Medulla oblongata (tissue), 1 donor: ENCODE data around the gene PPP3CB.

Source experiments
- DNase-seq: peaks from one replicate; pipeline ENCODE4 v3.0.0-alpha.2; 2015; ENCODE audit errors: extremely low spot score

The PPP3CB gene

GRCh38 chr10:73480158-73480557, 15.7 kb downstream of the PPP3CB start:
- no peak for DNase-seq

- DNase-seq, result no peak
Observed at GRCh38 chr10:73478636-73479035, 17.2 kb downstream of the PPP3CB start.

GRCh38 chr10:73471226-73471625, 24.6 kb downstream of the PPP3CB start:
- no peak for DNase-seq

- DNase-seq, result no peak
Observed at GRCh38 chr10:73469579-73469978, 26.2 kb downstream of the PPP3CB start.

GRCh38 chr10:73467206-73467605, 28.6 kb downstream of the PPP3CB start:
- no peak for DNase-seq

GRCh38 chr10:73465978-73466726, 29.7 kb downstream of the PPP3CB start:
- DNase-seq, result no peak

- no peak for DNase-seq
Observed at GRCh38 chr10:73460897-73461296, 34.9 kb downstream of the PPP3CB start.

- DNase-seq, result no peak
Observed at GRCh38 chr10:73459683-73460314, 36.0 kb downstream of the PPP3CB start.

- DNase-seq, result no peak
Observed at GRCh38 chr10:73456187-73456890, 39.5 kb downstream of the PPP3CB start.

GRCh38 chr10:73449113-73449512, 46.7 kb downstream of the PPP3CB start:
- DNase-seq, result no peak

- DNase-seq, result no peak
Observed at GRCh38 chr10:73448384-73448783, 47.4 kb downstream of the PPP3CB start.

GRCh38 chr10:73446926-73447325, 48.9 kb downstream of the PPP3CB start:
- DNase-seq, result no peak

GRCh38 chr10:73444457-73444856, 51.4 kb downstream of the PPP3CB start:
- no peak for DNase-seq

- DNase-seq, result no peak
Observed at GRCh38 chr10:73439605-73440312, 56.1 kb downstream of the PPP3CB start.

GRCh38 chr10:73439055-73439454, 56.8 kb downstream of the PPP3CB start:
- no peak for DNase-seq

GRCh38 chr10:73433538-73433867, 62.3 kb downstream of the PPP3CB start, which contains the start of gene MSS51:
Gene MSS51, minus strand, starts transcription at chr10:73433561. Its CDS starts 5,277 bp downstream, at chr10:73428284.
- no peak for DNase-seq

GRCh38 chr10:73432646-73433537, 62.9 kb downstream of the PPP3CB start:
- no peak for DNase-seq

- no peak for DNase-seq
Observed at GRCh38 chr10:73426318-73426717, 69.5 kb downstream of the PPP3CB start.

- no peak for DNase-seq
Observed at GRCh38 chr10:73424478-73424877, 71.3 kb downstream of the PPP3CB start.

- no peak for DNase-seq
Observed at GRCh38 chr10:73423309-73423708, 72.5 kb downstream of the PPP3CB start.

- no peak for DNase-seq
Observed at GRCh38 chr10:73416571-73416970, 79.3 kb downstream of the PPP3CB start.
